Keratinocyte (primary cell): ENCODE data around the gene ATXN10. TPM values are rescaled to one million over a fixed set of nuclear protein-coding genes. Genes with fewer than 3 reads are reported as not detected.

Experiments
- DNase-seq: peaks from one replicate; pipeline ENCODE4 v3.0.0-alpha.2; 2011; ENCODE audit warnings: low read depth, missing footprints, low spot score
- FAIRE-seq: peaks from 2 replicates; lab custom pipeline; 2011; peaks lifted over from hg19 to GRCh38; lab: Jason Lieb, UNC
- H2AFZ ChIP-seq: 2 replicates; pipeline ENCODE4 v1.6.0; 2012; ENCODE audit warnings: low read length, control low read depth, inconsistent platforms; ENCODE audit not compliant: control insufficient read depth
- H3K27ac ChIP-seq: 2 replicates; pipeline ENCODE4 v1.5.1; 2011; ENCODE audit warnings: low read length; ENCODE audit not compliant: control insufficient read depth, insufficient read depth
- H3K27me3 ChIP-seq: 3 replicates; pipeline ENCODE4 v1.6.0; 2011; ENCODE audit warnings: low read length; ENCODE audit not compliant: control insufficient read depth, insufficient read depth; ENCODE audit errors: extremely low read depth
- H3K36me3 ChIP-seq, 2 experiments: 2 replicates in 1 of 2; 3 replicates in 1 of 2; pipeline ENCODE4 v1.5.1; 2011; ENCODE audit warnings: low read length in 2 of 2, mild to moderate bottlenecking in 1 of 2; ENCODE audit not compliant: control insufficient read depth in 2 of 2, insufficient read depth in 2 of 2; ENCODE audit errors: extremely low read depth in 1 of 2
- H3K4me1 ChIP-seq: 3 replicates; pipeline ENCODE4 v1.5.1; 2011; ENCODE audit warnings: low read length; ENCODE audit not compliant: control insufficient read depth, insufficient read depth; ENCODE audit errors: extremely low read depth
- H3K4me2 ChIP-seq: 3 replicates; pipeline ENCODE4 v1.6.0; 2011; ENCODE audit warnings: low read depth, low read length; ENCODE audit not compliant: control insufficient read depth, insufficient read depth; ENCODE audit errors: extremely low read depth
- H3K4me3 ChIP-seq, 3 experiments: fragments of 200-600 bp in 1 of 3; sonication (generic) in 1 of 3; 2 replicates in 2 of 3; 3 replicates in 1 of 3; pipeline ENCODE4 v1.5.1; 2011 to 2016; ENCODE audit warnings: low read length in 3 of 3, mild to moderate bottlenecking in 3 of 3, control low read depth in 2 of 3, inconsistent platforms in 1 of 3, low read depth in 1 of 3, mixed read lengths in 1 of 3, mixed run types in 1 of 3, moderate library complexity in 1 of 3; ENCODE audit not compliant: control insufficient read depth in 2 of 3, insufficient read depth in 2 of 3; ENCODE audit errors: extremely low read depth in 1 of 3
- H3K79me2 ChIP-seq: 2 replicates; pipeline ENCODE4 v1.6.0; 2012; ENCODE audit warnings: low read length; ENCODE audit not compliant: control insufficient read depth, insufficient read depth
- H3K9ac ChIP-seq: 3 replicates; pipeline ENCODE4 v1.6.0; 2011; ENCODE audit warnings: low read length; ENCODE audit not compliant: control insufficient read depth, insufficient read depth; ENCODE audit errors: extremely low read depth
- H3K9me1 ChIP-seq: 3 replicates; pipeline ENCODE4 v1.6.0; 2011; ENCODE audit warnings: low read length; ENCODE audit not compliant: control insufficient read depth, insufficient read depth; ENCODE audit errors: extremely low read depth
- H3K9me3 ChIP-seq: 2 replicates; pipeline ENCODE4 v1.5.1; 2012; ENCODE audit warnings: low read depth, low read length; ENCODE audit not compliant: control insufficient read depth
- H4K20me1 ChIP-seq: 3 replicates; pipeline ENCODE4 v1.6.0; 2011; ENCODE audit warnings: low read length; ENCODE audit not compliant: control insufficient read depth, insufficient read depth; ENCODE audit errors: extremely low read depth
- EZH2 ChIP-seq: IDR thresholded peaks from one replicate; pipeline ENCODE4 v1.6.1; 2012; ENCODE audit warnings: inconsistent platforms, mild to moderate bottlenecking, low read length, moderate library complexity
- dilution Hi-C: fragments of 300-500 bp; cut with MboI; formaldehyde crosslinking; loops from one replicate; pipeline ENCODE4 v1.7.0; 2020; ENCODE audit warnings: low sequenced_read_pairs; ENCODE audit not compliant: extremely low pct_ligation_motif_present
- polyA plus RNA-seq, 5 experiments: library from polyadenylated mRNA; depleted of rRNA in 3 of 5; stranded (reverse) in 3 of 5; stranded (forward) in 1 of 5; unstranded in 1 of 5; fragments of >200 nt; gene quantifications; 1 replicate in 1 of 5; 2 replicates in 3 of 5; 3 replicates in 1 of 5; pipeline versions ENCODE4 v1.2.1 to v1.2.3, GENCODE V29; 2011 to 2012; ENCODE audit warnings: missing spikeins in 2 of 5, low read depth in 1 of 5, low replicate concordance in 1 of 5
- TF ChIP-seq, protein P1 (sequence below), 3 experiments: IDR thresholded peaks in 1 of 3; conservative IDR thresholded peaks in 1 of 3; optimal IDR thresholded peaks in 1 of 3; 2 replicates in 2 of 3; 3 replicates in 1 of 3; pipeline versions ENCODE3 to v1.5.1; 2011; ENCODE audit warnings: low read length in 3 of 3, mild to moderate bottlenecking in 3 of 3, moderate library complexity in 2 of 3, control low read depth in 1 of 3, inconsistent platforms in 1 of 3; ENCODE audit not compliant: insufficient read depth in 2 of 3; ENCODE audit errors: extremely low read depth in 1 of 3

The ATXN10 gene
- polyA plus RNA-seq, 1 donor (not counting 4 experiments of a cell fraction or from before 2014, with no cell fraction given) = 276 TPM

DNA sequence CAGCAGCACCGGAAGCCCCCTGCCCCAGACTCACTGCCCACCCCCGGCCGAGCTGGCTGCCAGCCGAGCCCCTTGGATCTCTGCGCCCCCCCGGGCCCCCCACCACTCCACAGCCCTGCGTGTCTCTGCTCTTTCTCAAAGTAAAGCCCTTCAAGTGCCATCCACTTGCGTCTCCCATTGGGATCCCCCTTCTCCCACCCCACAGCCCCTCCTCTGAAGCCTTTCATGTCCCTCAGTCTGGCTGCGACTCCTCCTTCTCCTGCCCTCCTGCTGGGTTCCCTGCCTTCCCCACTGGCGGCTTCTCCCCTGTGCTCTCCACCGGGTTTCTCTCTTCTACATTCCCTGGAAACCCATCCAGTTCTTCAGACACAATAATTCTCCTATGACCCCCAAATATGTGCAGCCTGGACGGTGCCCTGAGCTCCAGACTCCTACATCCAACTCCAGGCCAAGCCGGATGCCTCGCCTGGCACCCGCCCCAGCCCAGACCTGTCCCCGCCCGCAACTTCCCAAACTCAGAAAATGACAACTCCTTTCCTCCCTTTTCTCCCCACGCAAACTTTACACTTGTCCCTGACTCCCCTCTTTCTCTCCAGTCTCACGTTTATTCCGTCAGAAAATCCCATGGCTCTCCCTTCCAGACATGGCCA lies 196.4 kb downstream of the ATXN10 start:
- DNase-seq (no peak), FAIRE-seq (no peak)
- no peaks in the 10 kb centered on the region for H3K9me3 ChIP-seq
- no peak overlapping the region for H3K9ac ChIP-seq
- dilution Hi-C loops = no loop called here
- H2AFZ ChIP-seq = no peak overlapping the region
- H3K27me3 ChIP-seq = peaks cover 54% of the 10 kb centered on the region
- no peak overlapping the region for H3K4me2 ChIP-seq
- H3K9me1 ChIP-seq = no peaks in the 10 kb centered on the region
- no peaks in the 10 kb centered on the region for H3K36me3 ChIP-seq
- TF ChIP-seq, protein P1, sequence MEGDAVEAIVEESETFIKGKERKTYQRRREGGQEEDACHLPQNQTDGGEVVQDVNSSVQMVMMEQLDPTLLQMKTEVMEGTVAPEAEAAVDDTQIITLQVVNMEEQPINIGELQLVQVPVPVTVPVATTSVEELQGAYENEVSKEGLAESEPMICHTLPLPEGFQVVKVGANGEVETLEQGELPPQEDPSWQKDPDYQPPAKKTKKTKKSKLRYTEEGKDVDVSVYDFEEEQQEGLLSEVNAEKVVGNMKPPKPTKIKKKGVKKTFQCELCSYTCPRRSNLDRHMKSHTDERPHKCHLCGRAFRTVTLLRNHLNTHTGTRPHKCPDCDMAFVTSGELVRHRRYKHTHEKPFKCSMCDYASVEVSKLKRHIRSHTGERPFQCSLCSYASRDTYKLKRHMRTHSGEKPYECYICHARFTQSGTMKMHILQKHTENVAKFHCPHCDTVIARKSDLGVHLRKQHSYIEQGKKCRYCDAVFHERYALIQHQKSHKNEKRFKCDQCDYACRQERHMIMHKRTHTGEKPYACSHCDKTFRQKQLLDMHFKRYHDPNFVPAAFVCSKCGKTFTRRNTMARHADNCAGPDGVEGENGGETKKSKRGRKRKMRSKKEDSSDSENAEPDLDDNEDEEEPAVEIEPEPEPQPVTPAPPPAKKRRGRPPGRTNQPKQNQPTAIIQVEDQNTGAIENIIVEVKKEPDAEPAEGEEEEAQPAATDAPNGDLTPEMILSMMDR (optimal IDR thresholded peaks at IDR 0.05 in 1 of 3, IDR thresholded peaks at IDR 0.05 in 1 of 3, conservative IDR thresholded peaks at IDR 0.05 in 1 of 3; ENCODE audit: extremely low read depth in 1 of 3, insufficient read depth in 2 of 3, low read length in 3 of 3) = no peak
- no peak for TF ChIP-seq EZH2
- no peaks in the 10 kb centered on the region for H4K20me1 ChIP-seq
- H3K79me2 ChIP-seq = no peaks in the 10 kb centered on the region
- H3K4me1 ChIP-seq = peaks cover 33% of the 10 kb centered on the region
- no peak overlapping the region for H3K4me3 ChIP-seq
- no peak overlapping the region for H3K27ac ChIP-seq

DNA sequence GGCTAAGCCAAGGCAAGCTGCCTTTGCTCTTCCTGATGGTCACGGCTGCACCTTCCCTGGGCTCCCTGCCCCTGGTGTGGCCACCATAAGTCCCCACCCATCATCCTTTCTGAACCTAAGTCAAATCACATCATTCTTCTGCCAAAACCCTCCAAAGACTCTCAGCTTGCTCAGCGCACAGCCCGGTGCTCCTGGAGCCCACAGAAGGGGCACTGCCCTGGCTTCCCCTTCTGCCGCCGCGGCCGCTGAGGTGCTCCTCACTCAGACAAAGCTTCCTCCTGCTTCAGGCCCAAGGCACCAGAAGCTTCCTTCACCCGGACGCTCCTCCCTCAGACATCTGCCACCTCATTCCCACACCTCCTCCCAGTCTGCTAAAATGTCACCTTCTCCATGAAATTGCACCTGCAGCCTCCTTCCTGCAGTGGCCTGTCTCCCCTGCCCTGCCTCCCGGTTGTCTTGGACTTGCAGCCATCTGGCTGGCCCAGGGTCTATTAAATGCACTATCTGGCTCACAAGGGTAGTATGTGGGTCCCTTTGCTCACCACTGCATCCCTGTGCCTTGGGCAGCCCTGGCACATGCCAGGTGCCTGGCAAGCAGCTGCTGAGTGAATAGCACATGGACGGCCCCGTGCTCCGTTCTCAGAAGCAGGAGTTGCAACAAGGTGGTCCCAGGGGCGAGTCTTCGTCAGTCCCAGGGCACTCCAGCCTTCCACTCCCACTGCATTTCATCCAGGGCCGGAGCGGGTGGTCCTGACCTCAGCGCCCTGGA lies 197.1 kb downstream of the ATXN10 start:
- no peaks in the 10 kb centered on the region for H3K9me1 ChIP-seq
- dilution Hi-C loops = no loop called here
- no peak for DNase-seq
- H4K20me1 ChIP-seq = no peaks in the 10 kb centered on the region
- no peak for FAIRE-seq
- H3K27ac ChIP-seq = no peak overlapping the region
- peaks cover 33% of the 10 kb centered on the region for H3K4me1 ChIP-seq
- TF ChIP-seq, protein P1 (optimal IDR thresholded peaks at IDR 0.05 in 1 of 3, IDR thresholded peaks at IDR 0.05 in 1 of 3, conservative IDR thresholded peaks at IDR 0.05 in 1 of 3; ENCODE audit: extremely low read depth in 1 of 3, insufficient read depth in 2 of 3, low read length in 3 of 3) = no peak
- peak; percentile 79 for TF ChIP-seq EZH2
- H3K79me2 ChIP-seq = no peaks in the 10 kb centered on the region
- H3K9ac ChIP-seq = no peak overlapping the region
- no peak overlapping the region for H3K4me2 ChIP-seq
- no peaks in the 10 kb centered on the region for H3K36me3 ChIP-seq
- H2AFZ ChIP-seq = no peak overlapping the region
- no peaks in the 10 kb centered on the region for H3K9me3 ChIP-seq
- peaks cover 54% of the 10 kb centered on the region for H3K27me3 ChIP-seq
- H3K4me3 ChIP-seq = no peak overlapping the region
